ENCODE results near the gene RNF144A. TPM values are rescaled to one million over a fixed set of nuclear protein-coding genes. Genes with fewer than 3 reads are reported as not detected.
A peak's percentile ranks its signal among the peaks of the same experiment; 100 is the strongest.

The RNF144A gene
- polyA plus RNA-seq, 1 donor from 2014 or later, result 0.83 TPM

- H3K27me3 Mint-ChIP-seq, result peaks cover 3% of the 10 kb centered on the region
- H3K9me3 Mint-ChIP-seq, result peaks cover 0 to 3% (median 0%) of the 10 kb centered on the region in 3 donors
- H3K27ac Mint-ChIP-seq, result peak overlapping the region in 2 of 3 donors; percentile 41 to 80
- H3K4me3 Mint-ChIP-seq, result no peak overlapping the region
- no peaks in the 10 kb centered on the region for H3K36me3 Mint-ChIP-seq
- no peaks in the 10 kb centered on the region for H3K4me1 Mint-ChIP-seq
Observed at GRCh38 chr2:6957910-6958615, 40.9 kb downstream of the RNF144A start.

DNA sequence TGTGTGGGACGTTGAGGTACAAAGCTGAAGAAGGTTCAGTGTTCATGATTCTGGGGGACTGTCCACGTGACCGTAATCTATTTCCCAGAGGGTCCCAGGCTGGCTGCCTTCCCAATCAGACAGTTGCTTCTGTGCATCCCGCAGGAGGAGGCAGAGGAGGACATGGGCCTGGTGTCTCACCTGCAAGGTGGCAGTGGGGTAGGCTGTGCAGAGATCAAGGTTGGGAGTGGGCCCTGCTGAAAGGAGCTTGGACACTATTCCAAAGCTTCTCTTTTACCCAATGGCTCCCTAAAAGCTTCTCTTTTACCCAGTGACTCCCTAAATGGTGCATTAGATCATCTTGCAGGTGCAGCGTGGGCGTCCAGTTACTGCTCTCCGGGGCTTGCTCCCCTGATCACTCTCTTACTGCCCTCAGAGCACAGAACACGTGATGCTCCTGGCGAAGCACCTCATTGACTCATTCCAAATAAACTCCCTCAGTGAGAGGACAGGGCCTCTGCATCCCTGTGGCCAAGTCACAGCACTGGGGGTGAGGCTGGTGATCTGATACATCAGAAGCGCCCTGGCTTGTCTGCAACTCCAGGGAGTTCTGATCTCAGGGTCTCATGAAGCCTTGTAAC is 41.5 kb downstream of the RNF144A start:
- Mint-ChIP-seq H3K36me3 (no peaks in the 10 kb centered on the region), H3K4me1 (no peaks in the 10 kb centered on the region), H3K9me3 (peaks cover 0 to 3% (median 0%) of the 10 kb centered on the region in 3 donors), H3K27ac (no peak overlapping the region), H3K27me3 (peaks cover 3% of the 10 kb centered on the region), H3K4me3 (no peak overlapping the region)

DNA sequence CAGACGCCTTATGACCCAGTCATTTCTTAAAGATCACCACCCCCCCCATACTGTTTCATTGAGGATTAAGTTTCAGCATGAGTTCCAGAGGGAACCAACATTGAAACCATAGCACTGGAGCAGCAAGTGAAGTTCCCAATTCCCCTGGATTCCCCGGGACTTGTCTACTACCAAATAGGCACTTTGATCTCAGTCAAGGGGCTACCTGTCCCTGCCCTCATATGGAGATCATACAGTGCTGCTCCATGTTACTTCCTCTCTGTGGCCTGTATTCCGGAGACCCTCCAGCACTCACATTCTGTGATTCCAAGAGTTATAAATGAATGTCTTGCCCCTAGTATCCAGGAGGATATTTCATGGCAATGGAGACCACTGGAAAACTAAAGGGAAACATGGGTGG is 42.5 kb downstream of the RNF144A start:
- Mint-ChIP-seq H3K4me1 (no peaks in the 10 kb centered on the region), H3K27ac (no peak overlapping the region), H3K4me3 (no peak overlapping the region), H3K36me3 (no peaks in the 10 kb centered on the region), H3K27me3 (peaks cover 3% of the 10 kb centered on the region), H3K9me3 (peaks cover 0 to 3% (median 0%) of the 10 kb centered on the region in 3 donors)

- H3K9me3 Mint-ChIP-seq, result peaks cover 0 to 4% (median 0%) of the 10 kb centered on the region in 3 donors
- no peak overlapping the region for H3K4me3 Mint-ChIP-seq
- peaks cover 3% of the 10 kb centered on the region for H3K27me3 Mint-ChIP-seq
- H3K27ac Mint-ChIP-seq, result no peak overlapping the region
- H3K36me3 Mint-ChIP-seq, result no peaks in the 10 kb centered on the region
- H3K4me1 Mint-ChIP-seq, result no peaks in the 10 kb centered on the region
Observed at GRCh38 chr2:6960659-6961058, 43.4 kb downstream of the RNF144A start.

- no peak overlapping the region for H3K4me3 Mint-ChIP-seq
- no peak overlapping the region for H3K27ac Mint-ChIP-seq
- H3K4me1 Mint-ChIP-seq, result no peaks in the 10 kb centered on the region
- no peaks in the 10 kb centered on the region for H3K36me3 Mint-ChIP-seq
- peaks cover 3% of the 10 kb centered on the region for H3K27me3 Mint-ChIP-seq
- peaks cover 0 to 4% (median 0%) of the 10 kb centered on the region in 3 donors for H3K9me3 Mint-ChIP-seq
Observed at GRCh38 chr2:6963727-6964126, 46.5 kb downstream of the RNF144A start.

DNA sequence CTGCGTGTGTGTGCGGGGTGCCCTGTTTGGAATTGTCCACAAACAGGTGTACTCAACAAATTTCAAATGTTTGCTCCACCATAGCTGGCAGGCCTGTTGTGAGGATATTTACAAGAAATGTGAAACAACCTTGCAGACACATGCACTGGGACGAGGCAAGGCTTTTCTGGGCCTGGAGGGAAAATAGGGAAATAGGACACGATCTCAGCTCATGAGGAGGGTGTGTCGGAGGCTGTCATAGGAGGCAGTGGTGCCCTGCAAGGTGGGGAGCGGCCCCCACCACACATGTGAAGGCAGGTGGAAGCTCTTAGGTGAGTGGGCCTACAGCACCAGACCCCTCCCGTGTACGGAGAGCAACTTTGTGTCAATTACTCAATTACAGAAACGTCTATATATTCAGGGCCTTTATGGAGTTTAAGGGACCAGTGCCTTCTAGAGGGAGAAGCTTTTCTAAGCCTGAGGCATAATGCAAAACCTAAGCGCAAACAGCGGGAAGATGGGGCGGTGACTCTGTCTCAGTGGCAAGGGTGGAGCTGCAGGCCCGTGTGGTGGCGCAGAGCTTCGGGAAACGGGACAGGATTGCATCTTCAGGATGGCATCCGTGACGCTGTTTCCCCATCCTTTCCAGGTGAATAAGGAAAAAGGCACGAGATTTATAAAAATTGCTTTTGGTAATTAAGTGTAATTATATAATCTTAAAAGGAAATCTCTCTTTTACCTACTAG is 48.0 kb downstream of the RNF144A start:
- Mint-ChIP-seq H3K4me3 (no peak overlapping the region), H3K27me3 (peaks cover 2% of the 10 kb centered on the region), H3K36me3 (peaks cover 1% of the 10 kb centered on the region), H3K9me3 (peaks cover 0 to 4% (median 0%) of the 10 kb centered on the region in 3 donors), H3K27ac (no peak overlapping the region), H3K4me1 (no peaks in the 10 kb centered on the region)

- peaks cover 1% of the 10 kb centered on the region for H3K36me3 Mint-ChIP-seq
- peaks cover 0 to 4% (median 0%) of the 10 kb centered on the region in 3 donors for H3K9me3 Mint-ChIP-seq
- H3K27me3 Mint-ChIP-seq, result no peaks in the 10 kb centered on the region
- H3K27ac Mint-ChIP-seq, result no peak overlapping the region
- H3K4me3 Mint-ChIP-seq, result no peak overlapping the region
- no peaks in the 10 kb centered on the region for H3K4me1 Mint-ChIP-seq
Observed at GRCh38 chr2:6966446-6966940, 49.3 kb downstream of the RNF144A start.

- no peaks in the 10 kb centered on the region for H3K4me1 Mint-ChIP-seq
- no peaks in the 10 kb centered on the region for H3K27me3 Mint-ChIP-seq
- peaks cover 1% of the 10 kb centered on the region for H3K36me3 Mint-ChIP-seq
- H3K27ac Mint-ChIP-seq, result no peak overlapping the region
- no peak overlapping the region for H3K4me3 Mint-ChIP-seq
- peaks cover 0 to 4% (median 0%) of the 10 kb centered on the region in 3 donors for H3K9me3 Mint-ChIP-seq
Observed at GRCh38 chr2:6967301-6967700, 50.1 kb downstream of the RNF144A start.

DNA sequence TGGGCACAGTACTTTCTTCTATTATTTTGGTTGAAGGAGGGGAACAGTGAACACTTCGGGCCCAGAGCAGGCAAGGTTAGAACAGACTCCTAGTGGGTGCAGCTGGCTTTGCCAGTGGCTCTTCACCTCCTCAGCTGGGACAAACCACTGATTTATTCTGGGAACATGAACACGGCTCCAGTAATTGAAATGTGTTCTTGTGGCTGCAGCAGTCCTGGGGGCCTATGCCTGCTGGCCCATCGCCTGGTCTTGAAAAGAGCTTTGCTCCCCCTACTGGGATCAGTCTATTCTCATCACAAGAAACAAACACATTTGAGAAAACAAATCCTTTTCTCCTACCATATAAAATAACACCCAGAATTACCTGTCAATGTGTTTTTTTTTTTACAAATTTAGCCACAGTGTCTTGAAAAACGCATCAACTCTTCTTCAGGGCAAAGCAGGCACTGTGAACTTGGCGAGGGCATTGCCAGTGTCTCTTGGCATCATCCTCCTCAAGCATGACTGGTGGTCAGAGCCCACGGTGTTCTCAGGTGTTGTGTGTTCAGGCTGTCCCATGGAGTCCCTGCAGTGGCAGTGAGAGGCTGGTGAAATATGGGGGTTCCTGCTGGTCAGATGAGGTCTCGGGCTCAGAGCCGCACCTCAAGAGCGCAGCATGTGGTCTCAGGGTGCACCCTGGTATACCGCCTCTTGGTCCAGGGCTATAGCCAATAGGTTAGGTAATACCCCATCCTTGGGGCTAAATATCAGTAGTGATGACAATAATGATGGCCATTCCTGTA is 51.3 kb downstream of the RNF144A start:
- Mint-ChIP-seq H3K4me1 (no peaks in the 10 kb centered on the region), H3K27me3 (no peaks in the 10 kb centered on the region), H3K36me3 (peaks cover 3% of the 10 kb centered on the region), H3K4me3 (no peak overlapping the region), H3K9me3 (peaks cover 0 to 2% (median 0%) of the 10 kb centered on the region in 3 donors), H3K27ac (no peak overlapping the region)

- Mint-ChIP-seq H3K27me3 (no peaks in the 10 kb centered on the region), H3K36me3 (peaks cover 3% of the 10 kb centered on the region), H3K27ac (no peak overlapping the region), H3K4me1 (no peaks in the 10 kb centered on the region), H3K4me3 (no peak overlapping the region), H3K9me3 (no peaks in the 10 kb centered on the region)
Observed at GRCh38 chr2:6970551-6970950, 53.3 kb downstream of the RNF144A start.

- H3K4me1 Mint-ChIP-seq, result no peaks in the 10 kb centered on the region
- H3K27ac Mint-ChIP-seq, result no peak overlapping the region
- H3K4me3 Mint-ChIP-seq, result no peak overlapping the region
- H3K27me3 Mint-ChIP-seq, result no peaks in the 10 kb centered on the region
- H3K9me3 Mint-ChIP-seq, result no peaks in the 10 kb centered on the region
- H3K36me3 Mint-ChIP-seq, result peaks cover 3% of the 10 kb centered on the region
Observed at GRCh38 chr2:6970976-6971480, 53.8 kb downstream of the RNF144A start.

- H3K27ac Mint-ChIP-seq, result no peak overlapping the region
- H3K4me3 Mint-ChIP-seq, result no peak overlapping the region
- H3K36me3 Mint-ChIP-seq, result peaks cover 3% of the 10 kb centered on the region
- no peaks in the 10 kb centered on the region for H3K27me3 Mint-ChIP-seq
- no peaks in the 10 kb centered on the region for H3K9me3 Mint-ChIP-seq
- H3K4me1 Mint-ChIP-seq, result no peaks in the 10 kb centered on the region
Observed at GRCh38 chr2:6971502-6971901, 54.3 kb downstream of the RNF144A start.

DNA sequence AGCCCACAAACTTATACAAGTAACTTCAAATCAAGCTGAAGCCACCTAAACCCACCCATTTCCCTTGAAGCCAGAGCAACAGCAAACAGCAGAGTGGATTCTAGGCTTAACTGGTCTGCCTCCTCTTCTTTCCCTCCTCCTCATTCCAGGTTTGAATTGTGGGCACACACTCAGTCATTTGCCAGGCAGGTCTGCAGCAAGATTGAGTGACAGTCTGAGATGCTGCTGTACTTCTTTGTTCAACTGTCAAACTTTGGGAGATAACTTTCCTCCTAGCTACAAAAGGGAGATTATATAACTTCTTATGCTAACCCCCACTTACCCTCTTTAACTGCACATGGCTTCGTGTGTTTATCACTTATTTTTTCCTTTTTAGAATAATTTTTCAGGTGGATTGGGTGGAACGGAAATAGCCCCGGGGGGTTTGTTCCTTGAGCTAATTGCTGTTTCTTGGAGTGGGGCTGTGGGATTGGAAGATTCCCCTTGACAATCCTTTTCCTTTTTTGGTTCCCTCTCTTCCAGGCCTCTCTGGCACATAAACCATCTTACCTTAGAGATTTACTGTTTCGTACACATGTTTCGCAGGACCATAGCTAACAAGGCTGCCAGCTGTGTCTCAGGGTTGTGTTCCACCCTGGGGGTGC is 55.0 kb downstream of the RNF144A start:
- Mint-ChIP-seq H3K9me3 (no peaks in the 10 kb centered on the region), H3K4me3 (no peak overlapping the region), H3K27ac (no peak overlapping the region), H3K4me1 (no peaks in the 10 kb centered on the region), H3K27me3 (no peaks in the 10 kb centered on the region), H3K36me3 (peaks cover 3% of the 10 kb centered on the region)

DNA sequence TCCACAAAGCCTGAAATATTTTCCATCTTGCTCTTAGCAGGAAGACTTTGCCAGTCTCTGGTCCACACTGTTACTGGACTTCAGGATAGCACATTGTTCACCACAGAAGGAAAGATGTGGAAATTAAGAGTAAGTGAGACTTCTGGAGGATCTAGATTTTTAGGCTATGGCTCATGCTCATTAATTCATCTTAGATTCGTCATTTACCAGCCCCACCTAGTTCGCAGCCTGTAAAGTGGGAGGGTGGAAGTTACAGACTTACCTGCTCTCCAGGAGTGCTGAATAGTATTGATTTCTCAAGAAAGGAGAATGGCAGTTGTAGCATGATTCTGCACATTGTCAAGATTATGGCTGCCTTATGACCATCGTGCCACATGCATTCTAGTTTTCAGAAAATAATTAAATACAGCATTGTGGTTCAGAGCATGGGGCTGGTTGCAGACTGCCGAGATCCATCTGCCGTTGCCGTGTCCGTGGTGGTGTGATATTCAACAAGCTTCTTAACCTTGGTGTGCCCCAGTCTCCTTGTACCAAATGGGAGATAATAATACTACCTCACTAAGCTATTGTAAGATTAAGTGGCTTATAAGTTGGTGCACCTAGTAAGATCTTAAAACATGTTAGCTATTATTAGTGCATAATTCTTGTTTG is 56.8 kb downstream of the RNF144A start:
- Mint-ChIP-seq H3K27ac (no peak overlapping the region), H3K27me3 (no peaks in the 10 kb centered on the region), H3K9me3 (no peaks in the 10 kb centered on the region), H3K36me3 (peaks cover 4% of the 10 kb centered on the region), H3K4me1 (no peaks in the 10 kb centered on the region), H3K4me3 (no peak overlapping the region)

Measured in IgD-negative memory B cell (primary cell).